MM.1S (cell line): ENCODE results near the gene SYNDIG1.

Source experiments
- DNase-seq: peaks from one replicate; pipeline ENCODE4 v3.0.0-alpha.2; 2015
- H2AFZ ChIP-seq: fragments of 300-600 bp; sonication (generic); 2 replicates; pipeline ENCODE4 v1.6.0; 2016; ENCODE audit warnings: antibody characterized with exemption, low read length
- H3F3A ChIP-seq: fragments of 300-600 bp; sonication (generic); 2 replicates; pipeline ENCODE4 v1.6.1; 2016; ENCODE audit warnings: mild to moderate bottlenecking, antibody characterized with exemption, low read length, moderate library complexity, mixed read lengths; ENCODE audit not compliant: insufficient read depth
- H3K27ac ChIP-seq: fragments of 300-600 bp; sonication (generic); 2 replicates; pipeline ENCODE4 v1.5.1; 2016; ENCODE audit warnings: mild to moderate bottlenecking, low read length
- H3K27me3 ChIP-seq: fragments of 300-600 bp; sonication (generic); replicated peaks from 2 replicates; pipeline ENCODE4 v1.6.0; 2016; ENCODE audit warnings: low read length; ENCODE audit not compliant: insufficient read depth
- H3K36me3 ChIP-seq: fragments of 300-600 bp; sonication (generic); replicated peaks from 2 replicates; pipeline ENCODE4 v1.6.1; 2016; ENCODE audit warnings: mild to moderate bottlenecking, low read length, mixed read lengths; ENCODE audit not compliant: insufficient read depth
- H3K4me1 ChIP-seq: fragments of 300-600 bp; sonication (generic); 2 replicates; pipeline ENCODE4 v1.6.1; 2016; ENCODE audit warnings: low read length, mixed read lengths
- H3K4me2 ChIP-seq: fragments of 300-600 bp; sonication (generic); 2 replicates; pipeline ENCODE4 v1.6.0; 2016; ENCODE audit warnings: low read depth, low read length
- H3K4me3 ChIP-seq: fragments of 300-600 bp; sonication (generic); 2 replicates; pipeline ENCODE4 v1.5.1; 2016; ENCODE audit warnings: low read length, mixed read lengths
- H3K79me2 ChIP-seq: fragments of 300-600 bp; sonication (generic); 2 replicates; pipeline ENCODE4 v1.6.1; 2016; ENCODE audit warnings: mixed run types, low read length, mixed read lengths
- H3K9ac ChIP-seq: fragments of 300-600 bp; sonication (generic); 2 replicates; pipeline ENCODE4 v1.6.1; 2016; ENCODE audit warnings: low read length, mixed read lengths
- H3K9me2 ChIP-seq: fragments of 300-600 bp; sonication (generic); replicated peaks from 2 replicates; pipeline ENCODE4 v1.6.1; 2016; ENCODE audit warnings: mild to moderate bottlenecking, low read length, mixed read lengths; ENCODE audit not compliant: insufficient read depth
- H3K9me3 ChIP-seq: fragments of 300-600 bp; sonication (generic); replicated peaks from 2 replicates; pipeline ENCODE4 v1.6.1; 2016; ENCODE audit warnings: mild to moderate bottlenecking, low read length, mixed read lengths; ENCODE audit not compliant: insufficient read depth
- H4K20me1 ChIP-seq: fragments of 300-600 bp; sonication (generic); 2 replicates; pipeline ENCODE4 v1.6.1; 2016; ENCODE audit warnings: mild to moderate bottlenecking, low read length, moderate library complexity, mixed read lengths; ENCODE audit not compliant: insufficient read depth
- CTCF ChIP-seq: fragments of 300-600 bp; sonication (generic); IDR thresholded peaks from 2 replicates; pipeline ENCODE4 v1.5.1; 2016; ENCODE audit warnings: antibody characterized with exemption, low read length, mixed read lengths
- EZH2 ChIP-seq: fragments of 300-600 bp; sonication (generic); optimal IDR thresholded peaks from 2 replicates; pipeline ENCODE3; 2017; ENCODE audit warnings: low read depth, mild to moderate bottlenecking, antibody characterized with exemption, low read length, mixed read lengths
- EZH2phosphoT487 ChIP-seq: fragments of 300-600 bp; sonication (generic); IDR thresholded peaks from 2 replicates; pipeline ENCODE4 v1.6.1; 2018; ENCODE audit warnings: antibody characterized with exemption, low read length

Gene SYNDIG1

GRCh38 chr20:24487240-24487639 is 17.8 kb downstream of the SYNDIG1 start:
- Histone ChIP-seq H2AFZ (no peak overlapping the region), H3K79me2 (peaks cover 70% of the 10 kb centered on the region), H3K4me3 (no peak overlapping the region), H3K4me1 (no peaks in the 10 kb centered on the region), H3K9me3 (no peaks in the 10 kb centered on the region), H3K9me2 (no peaks in the 10 kb centered on the region), H3K36me3 (peaks cover 4% of the 10 kb centered on the region), H3K4me2 (no peak overlapping the region), H3K27ac (no peak overlapping the region), H4K20me1 (no peaks in the 10 kb centered on the region), H3K9ac (no peak overlapping the region), H3F3A (no peaks in the 10 kb centered on the region), H3K27me3 (no peaks in the 10 kb centered on the region)
- TF ChIP-seq EZH2 (no peak), EZH2phosphoT487 (no peak), CTCF (no peak)
- no peak for DNase-seq

- H3K4me1 ChIP-seq = no peaks in the 10 kb centered on the region
- TF ChIP-seq CTCF (no peak), EZH2 (no peak), EZH2phosphoT487 (no peak)
- H3K9me3 ChIP-seq = no peaks in the 10 kb centered on the region
- no peak overlapping the region for H3K4me3 ChIP-seq
- no peaks in the 10 kb centered on the region for H3K27me3 ChIP-seq
- H3K9ac ChIP-seq = no peak overlapping the region
- no peak overlapping the region for H2AFZ ChIP-seq
- peaks cover 4% of the 10 kb centered on the region for H3K36me3 ChIP-seq
- H3K4me2 ChIP-seq = no peak overlapping the region
- peaks cover 66% of the 10 kb centered on the region for H3K79me2 ChIP-seq
- DNase-seq = no peak
- no peak overlapping the region for H3K27ac ChIP-seq
- no peaks in the 10 kb centered on the region for H4K20me1 ChIP-seq
- no peaks in the 10 kb centered on the region for H3K9me2 ChIP-seq
- H3F3A ChIP-seq = no peaks in the 10 kb centered on the region
Observed at GRCh38 chr20:24487648-24488047, 18.2 kb downstream of the SYNDIG1 start.

GRCh38 chr20:24488064-24488799 is 18.8 kb downstream of the SYNDIG1 start:
- Histone ChIP-seq H3K9me2 (no peaks in the 10 kb centered on the region), H3K27me3 (no peaks in the 10 kb centered on the region), H3K27ac (no peak overlapping the region), H3F3A (no peaks in the 10 kb centered on the region), H3K9ac (no peak overlapping the region), H3K4me1 (no peaks in the 10 kb centered on the region), H3K9me3 (no peaks in the 10 kb centered on the region), H4K20me1 (no peaks in the 10 kb centered on the region), H3K4me2 (no peak overlapping the region), H2AFZ (no peak overlapping the region), H3K36me3 (peaks cover 4% of the 10 kb centered on the region), H3K4me3 (no peak overlapping the region), H3K79me2 (peaks cover 60% of the 10 kb centered on the region)
- TF ChIP-seq CTCF = no peak
- no peak for TF ChIP-seq EZH2phosphoT487
- TF ChIP-seq EZH2 = no peak
- DNase-seq = no peak
